Loucy (cell line): ENCODE measurements around the gene GATA5.

Experiments used
- CTCF ChIP-seq: fragments of 200-600 bp; sonication (generic); conservative IDR thresholded peaks from 2 replicates; pipeline ENCODE4 v1.5.1; 2014; ENCODE audit warnings: mild to moderate bottlenecking, antibody characterized with exemption, low read length
- EZH2phosphoT487 ChIP-seq: fragments of 200-600 bp; IDR thresholded peaks from 2 replicates; pipeline ENCODE4 v1.6.1; 2018; ENCODE audit warnings: antibody characterized with exemption, mild to moderate bottlenecking, moderate library complexity, borderline replicate concordance

DNA sequence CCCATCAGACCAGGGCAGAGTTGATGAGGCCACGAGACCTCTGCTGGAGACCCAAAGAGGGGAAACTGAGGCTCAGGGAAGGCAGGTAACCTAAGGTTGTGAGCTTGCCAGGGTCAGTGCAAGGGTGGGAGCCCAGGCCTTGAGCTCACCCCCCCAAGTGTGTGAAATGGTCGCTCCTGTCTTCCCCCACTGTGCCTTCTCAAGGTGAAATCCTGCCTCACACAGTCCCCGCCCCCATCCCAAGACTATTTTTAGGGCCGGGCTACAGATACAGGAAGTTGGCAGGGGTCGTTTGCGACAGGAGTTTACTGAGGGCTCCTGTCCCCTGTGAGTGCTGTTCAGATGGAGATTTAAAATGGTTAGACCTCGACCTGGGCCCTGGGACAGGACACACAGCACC lies 18.7 kb upstream of the GATA5 start:
- TF ChIP-seq CTCF (no peak), EZH2phosphoT487 (no peak)
